Upper lobe of left lung (tissue), 6 donors: ENCODE data around the gene HEG1. TPM values are rescaled to one million over a fixed set of nuclear protein-coding genes. Genes with fewer than 3 reads are reported as not detected.

Experiments used
- ATAC-seq, 2 donors: fragments of 200-7000 bp; cut with Tn5 transposase; one replicate each; pipeline ENCODE4 v1.9.1; 2022; ENCODE audit warnings: mild to moderate bottlenecking in 2 of 2, moderate library complexity in 2 of 2; ENCODE audit not compliant: low FRiP score in 2 of 2
- DNase-seq, 2 donors: peaks; one replicate each; pipeline ENCODE4 v3.0.0-alpha.2; 2019 to 2020
- H3K27ac ChIP-seq, 4 donors: fragments of 200-600 bp; sonication (generic); one replicate each; pipeline ENCODE4 v1.5.1; 2016 to 2019
- H3K27me3 ChIP-seq, 4 donors: fragments of 200-600 bp; sonication (generic); one replicate each; pipeline ENCODE4 v1.5.1; 2017 to 2019
- H3K36me3 ChIP-seq, 4 donors: fragments of 200-600 bp; sonication (generic); one replicate each; pipeline ENCODE4 v1.5.1; 2016 to 2019
- H3K4me1 ChIP-seq, 4 donors: fragments of 200-600 bp; sonication (generic); one replicate each; pipeline ENCODE4 v1.5.1; 2018 to 2019
- H3K4me3 ChIP-seq, 4 donors: fragments of 200-600 bp; sonication (generic); one replicate each; pipeline ENCODE4 v1.5.1; 2017 to 2019; ENCODE audit warnings: mild to moderate bottlenecking in 2 of 4, moderate library complexity in 1 of 4
- H3K9me3 ChIP-seq, 4 donors: fragments of 200-600 bp; sonication (generic); one replicate each; pipeline ENCODE4 v1.5.1; 2018 to 2019
- CTCF ChIP-seq, 6 experiments: fragments of 450-650 bp in 4 of 6; fragments of 200-600 bp in 2 of 6; sonication (generic) in 2 of 6; IDR thresholded peaks; one replicate each; pipeline ENCODE4 v1.5.1; 2016 to 2019; ENCODE audit warnings: antibody characterized with exemption in 6 of 6
- EP300 ChIP-seq, 4 donors: sonication (generic); formaldehyde crosslinking; IDR thresholded peaks; one replicate each; pipeline ENCODE4 v1.5.1; 2017; ENCODE audit warnings: antibody characterized with exemption in 4 of 4, control low read depth in 2 of 4
- POLR2A ChIP-seq, 4 donors: fragments of 450-650 bp; IDR thresholded peaks; one replicate each; pipeline ENCODE4 v1.5.1; 2016 to 2017; ENCODE audit warnings: antibody characterized with exemption in 4 of 4, mild to moderate bottlenecking in 2 of 4
- POLR2AphosphoS5 ChIP-seq, 2 donors: sonication (generic); formaldehyde crosslinking; IDR thresholded peaks; one replicate each; pipeline ENCODE4 v1.5.1; 2017; ENCODE audit warnings: antibody characterized with exemption in 2 of 2
- WGBS, 2 donors: methylation state at CpG; one replicate each; pipeline ENCODE4 v1.1.5; 2017 to 2018; 5-methylcytosine and 5-hydroxymethylcytosine counted together
- total RNA-seq, 6 donors: library from RNA; depleted of rRNA in 4 of 6; stranded (reverse); fragments of >200 nt in 4 of 6; gene quantifications; one replicate each; pipeline versions ENCODE4 v1.1.0 to v1.2.1, GENCODE V29; 2016 to 2021
- donor health status: DM: no; HTN: no; CAD: no; lungs with moderate emphysema.
- donor health status: DM: no; HTN: yes; CAD: no; lungs with severe emphysema.

Gene HEG1
- total RNA-seq, 6 donors from 2014 or later: 45.1 to 168 (median 100) TPM

DNA sequence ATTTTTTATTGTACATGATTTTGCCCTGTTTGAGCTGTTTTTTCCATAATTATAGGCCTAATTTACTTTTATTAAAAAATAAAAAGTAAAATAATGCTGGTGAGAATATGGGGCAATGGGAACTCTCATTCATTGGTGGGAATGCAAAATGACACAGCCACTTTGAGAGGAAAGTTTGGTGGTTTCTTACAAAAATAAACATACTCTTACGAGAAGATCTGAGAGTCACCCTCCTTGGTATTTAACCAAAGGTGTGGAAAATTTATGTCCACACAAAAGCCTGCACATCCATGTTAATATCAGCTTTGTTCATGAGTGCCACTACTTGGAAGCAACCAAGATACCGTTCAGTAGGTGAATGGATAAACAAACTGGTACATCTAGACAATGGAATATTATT lies 131.1 kb downstream of the HEG1 start:
- Histone ChIP-seq H3K36me3 (no peaks in the 10 kb centered on the region), H3K4me1 (no peaks in the 10 kb centered on the region), H3K27ac (no peak overlapping the region), H3K27me3 (no peaks in the 10 kb centered on the region), H3K4me3 (no peak overlapping the region), H3K9me3 (no peaks in the 10 kb centered on the region)
- DNase-seq: no peak
- no peak for ATAC-seq
- TF ChIP-seq POLR2AphosphoS5 (IDR thresholded peaks at IDR 0.05): no peak
- TF ChIP-seq EP300 (IDR thresholded peaks at IDR 0.05): no peak
- TF ChIP-seq POLR2A (IDR thresholded peaks at IDR 0.05): no peak
- TF ChIP-seq CTCF (IDR thresholded peaks at IDR 0.05): no peak
- WGBS, 2 donors: 81 to 91% methylated on average over 2 of the region's 2 CpGs

DNA sequence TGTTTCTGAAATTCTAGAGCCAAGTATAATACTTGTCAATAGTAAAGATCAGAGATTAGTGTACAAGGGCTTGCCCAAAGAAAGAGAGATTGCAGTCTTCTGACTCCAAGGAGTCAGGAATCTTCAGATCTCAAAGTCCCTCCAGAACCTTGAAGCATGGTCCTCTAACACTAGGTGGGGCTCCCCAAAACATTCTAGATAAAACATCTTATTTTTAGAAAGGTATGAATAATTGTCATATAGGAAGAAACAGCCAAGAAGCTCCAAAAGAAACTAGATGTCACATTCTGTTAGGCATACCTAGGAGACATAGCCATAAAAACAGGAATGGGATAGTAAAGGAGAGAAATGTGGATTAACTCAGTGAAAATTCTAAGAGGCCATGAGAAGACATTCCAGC lies 132.0 kb downstream of the HEG1 start:
- TF ChIP-seq EP300 (IDR thresholded peaks at IDR 0.05) (no peak), POLR2AphosphoS5 (IDR thresholded peaks at IDR 0.05) (no peak), POLR2A (IDR thresholded peaks at IDR 0.05) (no peak), CTCF (IDR thresholded peaks at IDR 0.05) (no peak)
- DNase-seq: no peak
- no peak overlapping the region for H3K4me3 ChIP-seq
- H3K36me3 ChIP-seq: no peaks in the 10 kb centered on the region
- no peaks in the 10 kb centered on the region for H3K27me3 ChIP-seq
- no peak overlapping the region for H3K27ac ChIP-seq
- no peak for ATAC-seq
- H3K4me1 ChIP-seq: no peaks in the 10 kb centered on the region
- no peaks in the 10 kb centered on the region for H3K9me3 ChIP-seq

DNA sequence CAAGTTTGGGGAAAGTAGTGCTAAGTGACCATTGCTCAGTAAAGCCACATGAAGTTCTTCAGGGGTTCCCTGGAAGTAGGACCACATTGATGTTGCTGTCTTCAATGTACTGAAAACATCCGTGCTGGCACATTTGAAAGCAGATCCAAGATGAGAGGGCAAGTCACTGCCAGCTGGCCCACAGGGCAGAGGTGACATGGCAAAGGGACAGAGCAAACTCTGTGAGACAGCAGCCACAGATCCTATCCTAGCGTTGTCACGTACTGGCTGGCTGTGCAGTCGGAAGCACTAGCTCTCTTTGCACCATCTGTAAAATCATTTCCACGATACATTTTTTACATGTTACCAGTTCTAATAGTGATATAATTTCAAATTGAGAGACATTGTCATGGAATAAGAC lies 135.1 kb downstream of the HEG1 start:
- no peaks in the 10 kb centered on the region for H3K27me3 ChIP-seq

DNA sequence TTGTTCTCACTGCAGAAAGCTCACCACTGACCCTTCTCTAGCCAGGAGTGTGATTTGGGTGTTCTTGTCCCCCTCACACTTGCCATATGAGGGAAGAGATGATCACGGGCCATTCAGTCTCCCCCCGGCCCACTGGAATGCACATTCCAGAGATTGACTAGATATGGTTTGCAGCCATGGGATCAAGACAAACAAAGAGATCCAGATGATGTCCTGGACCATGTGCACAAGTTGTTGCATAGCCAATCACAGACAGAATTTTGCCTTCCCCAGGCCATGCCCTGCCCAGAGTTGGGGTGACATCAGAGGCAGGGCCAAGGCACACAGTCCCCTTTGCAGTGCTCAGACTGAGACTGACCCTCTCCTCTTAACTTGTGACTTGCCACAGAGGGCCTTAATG lies 136.0 kb downstream of the HEG1 start:
- H3K27me3 ChIP-seq: no peaks in the 10 kb centered on the region
- TF ChIP-seq POLR2AphosphoS5 (IDR thresholded peaks at IDR 0.05) (no peak), EP300 (IDR thresholded peaks at IDR 0.05) (no peak), CTCF (IDR thresholded peaks at IDR 0.05) (no peak), POLR2A (IDR thresholded peaks at IDR 0.05) (no peak)
- no peaks in the 10 kb centered on the region for H3K9me3 ChIP-seq
- H3K4me3 ChIP-seq: no peak overlapping the region
- H3K36me3 ChIP-seq: no peaks in the 10 kb centered on the region
- DNase-seq (no peak), ATAC-seq (no peak)
- no peak overlapping the region for H3K27ac ChIP-seq
- no peaks in the 10 kb centered on the region for H3K4me1 ChIP-seq
- WGBS, 2 donors: 57 to 66% methylated on average over 1 to 2 of the region's 2 CpGs

More for the DNA sequence above, 135.1 kb downstream of the HEG1 start:
- DNase-seq (no peak), ATAC-seq (no peak)
- H3K4me3 ChIP-seq: no peak overlapping the region
- no peaks in the 10 kb centered on the region for H3K9me3 ChIP-seq
- no peaks in the 10 kb centered on the region for H3K36me3 ChIP-seq
- no peak for TF ChIP-seq POLR2A (IDR thresholded peaks at IDR 0.05)
- no peak for TF ChIP-seq POLR2AphosphoS5 (IDR thresholded peaks at IDR 0.05)
- no peak for TF ChIP-seq EP300 (IDR thresholded peaks at IDR 0.05)
- no peak for TF ChIP-seq CTCF (IDR thresholded peaks at IDR 0.05)
- 92 to 94% methylated on average over 5 of the region's 5 CpGs for WGBS, 2 donors
- no peak overlapping the region for H3K27ac ChIP-seq
- H3K4me1 ChIP-seq: no peaks in the 10 kb centered on the region

GRCh38 chr3:124918524-124918923 lies 137.3 kb downstream of the HEG1 start:
- H3K36me3 ChIP-seq: no peaks in the 10 kb centered on the region
- no peak for DNase-seq
- no peak for TF ChIP-seq POLR2AphosphoS5 (IDR thresholded peaks at IDR 0.05)
- no peak for TF ChIP-seq POLR2A (IDR thresholded peaks at IDR 0.05)
- TF ChIP-seq EP300 (IDR thresholded peaks at IDR 0.05): no peak
- no peak for TF ChIP-seq CTCF (IDR thresholded peaks at IDR 0.05)
- 96 to 97% methylated on average over 2 of the region's 2 CpGs for WGBS, 2 donors
- no peaks in the 10 kb centered on the region for H3K27me3 ChIP-seq
- H3K27ac ChIP-seq: no peak overlapping the region
- no peak overlapping the region for H3K4me3 ChIP-seq
- H3K9me3 ChIP-seq: no peaks in the 10 kb centered on the region
- no peaks in the 10 kb centered on the region for H3K4me1 ChIP-seq
- no peak for ATAC-seq
